ENCODE measurements around the gene MPP7.
A peak's percentile ranks its signal among the peaks of the same experiment; 100 is the strongest.
"Not testable (repeated sequence)": the region's sequence is repeated elsewhere in the genome, so short reads cannot be mapped to it uniquely, and the experiment has no call there.

The MPP7 gene

DNA sequence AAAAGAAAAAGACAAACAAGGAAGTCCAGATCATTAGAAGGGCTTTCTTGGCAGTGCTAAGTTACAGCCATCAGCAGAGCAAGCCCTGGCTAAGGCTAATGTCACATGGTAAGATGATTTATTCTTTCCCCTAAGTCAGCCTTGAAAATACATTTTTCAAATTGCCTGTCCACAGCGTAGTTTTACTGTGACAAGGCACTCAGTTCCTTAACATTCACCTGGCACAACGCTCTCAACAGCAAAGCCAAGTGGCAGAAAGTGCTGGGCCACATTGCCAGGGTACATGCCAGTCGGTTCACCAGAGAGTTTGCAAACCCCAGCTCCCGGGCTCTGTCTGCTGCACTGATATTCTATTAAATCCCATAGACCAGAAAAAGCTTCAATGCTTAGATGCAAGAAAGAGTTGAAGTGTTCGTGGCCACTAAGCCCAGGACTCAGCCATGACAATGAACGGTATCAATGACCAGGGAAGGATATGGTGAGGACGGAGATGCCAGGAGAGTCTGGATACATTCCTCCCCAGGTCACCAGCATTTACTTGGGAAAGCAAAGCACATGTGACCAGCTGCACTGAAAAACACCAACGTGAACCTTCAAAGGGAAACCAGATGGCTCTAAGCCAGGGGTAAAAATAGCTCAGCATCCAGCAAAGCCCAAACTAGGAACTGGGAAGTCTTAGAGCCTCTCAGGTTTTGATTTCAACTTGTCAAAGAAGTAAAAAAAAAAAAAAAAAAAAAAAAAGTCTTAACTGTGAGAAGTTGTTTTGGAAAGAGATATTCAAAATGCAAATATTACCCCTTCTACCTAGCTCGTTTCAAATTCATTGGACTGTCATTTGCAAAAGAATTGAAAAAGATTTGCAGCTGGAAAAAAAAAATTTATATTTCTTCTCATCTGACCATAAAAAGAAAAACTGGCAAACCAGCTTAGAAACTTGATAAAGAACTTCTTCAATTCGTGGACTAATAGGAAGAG, 23.9 kb upstream of the MPP7 start:
- Histone ChIP-seq H3K4me1 (ENCODE audit: control insufficient read depth in 5 of 5, insufficient read depth in 5 of 5, low read length in 5 of 5) (peaks cover 4 to 18% (median 17%) of the 10 kb centered on the region in 5 donors), H3K27ac (ENCODE audit: low read depth, low read length) (peak overlapping the region; percentile 56), H3K27me3 (ENCODE audit: control insufficient read depth in 5 of 5, insufficient read depth in 4 of 5, low read length in 5 of 5) (no peaks in the 10 kb centered on the region), H3K4me3 (ENCODE audit: low read depth in 1 of 5, low read length in 5 of 5) (peak overlapping the region; percentile 2 to 62 (median 20)), H3K36me3 (ENCODE audit: control insufficient read depth in 5 of 5, insufficient read depth in 5 of 5, low read length in 5 of 5) (no peaks in the 10 kb centered on the region), H3K9me3 (ENCODE audit: control insufficient read depth in 5 of 5, low read length in 5 of 5) (no peaks in the 10 kb centered on the region), H3K9ac (ENCODE audit: low read length in 5 of 5) (peak overlapping the region in 1 of 5 donors; percentile 52)

- H3K4me3 ChIP-seq (ENCODE audit: low read depth in 1 of 5, low read length in 5 of 5), result no peak overlapping the region
- no peaks in the 10 kb centered on the region for H3K36me3 ChIP-seq (ENCODE audit: control insufficient read depth in 5 of 5, insufficient read depth in 5 of 5, low read length in 5 of 5)
- H3K27ac ChIP-seq (ENCODE audit: low read depth, low read length), result no peak overlapping the region
- no peaks in the 10 kb centered on the region for H3K9me3 ChIP-seq (ENCODE audit: control insufficient read depth in 5 of 5, low read length in 5 of 5)
- H3K4me1 ChIP-seq (ENCODE audit: control insufficient read depth in 5 of 5, insufficient read depth in 5 of 5, low read length in 5 of 5), result peaks cover 0 to 8% (median 0%) of the 10 kb centered on the region in 5 donors
- peaks cover 0 to under 1% (median 0%) of the 10 kb centered on the region in 5 donors for H3K27me3 ChIP-seq (ENCODE audit: control insufficient read depth in 5 of 5, insufficient read depth in 4 of 5, low read length in 5 of 5)
- no peak overlapping the region for H3K9ac ChIP-seq (ENCODE audit: low read length in 5 of 5)
Measured at GRCh38 chr10:28320799-28321198, 17.9 kb upstream of the MPP7 start.

DNA sequence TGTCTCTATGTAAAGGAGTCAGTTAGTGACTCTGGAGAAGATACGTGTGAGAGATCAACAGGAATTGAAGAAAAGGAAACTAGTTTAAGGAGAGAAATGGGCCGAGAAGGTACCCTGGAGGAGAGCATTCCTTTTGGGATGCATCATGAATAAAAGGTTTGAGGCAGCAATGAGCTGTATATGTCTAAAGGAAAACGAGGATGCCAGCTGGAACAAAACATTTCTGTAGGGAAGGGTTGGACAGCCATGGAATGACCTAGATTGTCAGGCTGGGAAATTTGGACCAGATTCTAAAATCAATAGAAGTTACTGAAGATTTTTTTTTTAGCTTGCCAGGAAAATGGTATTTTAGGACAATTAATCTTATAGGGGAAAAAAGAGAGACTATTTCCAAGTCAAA, 17.2 kb upstream of the MPP7 start:
- Histone ChIP-seq H3K4me1 (ENCODE audit: control insufficient read depth in 5 of 5, insufficient read depth in 5 of 5, low read length in 5 of 5) (peaks cover 0 to 8% (median 0%) of the 10 kb centered on the region in 5 donors), H3K27me3 (ENCODE audit: control insufficient read depth in 5 of 5, insufficient read depth in 4 of 5, low read length in 5 of 5) (peaks cover 0 to 3% (median 0%) of the 10 kb centered on the region in 5 donors), H3K27ac (ENCODE audit: low read depth, low read length) (no peak overlapping the region), H3K9me3 (ENCODE audit: control insufficient read depth in 5 of 5, low read length in 5 of 5) (no peaks in the 10 kb centered on the region), H3K36me3 (ENCODE audit: control insufficient read depth in 5 of 5, insufficient read depth in 5 of 5, low read length in 5 of 5) (no peaks in the 10 kb centered on the region), H3K4me3 (ENCODE audit: low read depth in 1 of 5, low read length in 5 of 5) (no peak overlapping the region), H3K9ac (ENCODE audit: low read length in 5 of 5) (no peak overlapping the region)

DNA sequence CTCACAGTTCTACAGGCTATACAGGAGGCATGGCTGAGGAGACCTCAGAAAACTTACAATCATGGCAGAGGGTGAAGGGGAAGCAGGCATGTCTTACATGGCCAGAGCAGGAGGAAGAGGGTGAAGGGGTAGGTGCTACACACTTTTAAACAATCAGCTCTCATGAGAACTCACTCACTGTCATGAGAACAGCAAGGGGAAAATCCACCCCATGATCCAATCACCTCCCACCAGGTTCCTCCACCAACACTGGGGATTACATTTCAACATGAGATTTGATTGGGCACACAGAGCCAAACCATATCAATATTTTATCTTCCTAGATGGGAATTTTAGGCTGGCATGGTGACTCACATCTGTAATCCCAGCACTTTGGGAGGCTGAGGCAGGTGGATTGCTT, 16.2 kb upstream of the MPP7 start:
- not testable (repeated sequence) for H3K9ac ChIP-seq (ENCODE audit: low read length in 5 of 5); H3K4me3 ChIP-seq (ENCODE audit: low read depth in 1 of 5, low read length in 5 of 5); H3K36me3 ChIP-seq (ENCODE audit: control insufficient read depth in 5 of 5, insufficient read depth in 5 of 5, low read length in 5 of 5); H3K27me3 ChIP-seq (ENCODE audit: control insufficient read depth in 5 of 5, insufficient read depth in 4 of 5, low read length in 5 of 5); H3K27ac ChIP-seq (ENCODE audit: low read depth, low read length); H3K9me3 ChIP-seq (ENCODE audit: control insufficient read depth in 5 of 5, low read length in 5 of 5)
- H3K4me1 ChIP-seq (ENCODE audit: control insufficient read depth in 5 of 5, insufficient read depth in 5 of 5, low read length in 5 of 5), result peaks cover 0 to 16% (median 0%) of the 10 kb centered on the region in 5 donors

DNA sequence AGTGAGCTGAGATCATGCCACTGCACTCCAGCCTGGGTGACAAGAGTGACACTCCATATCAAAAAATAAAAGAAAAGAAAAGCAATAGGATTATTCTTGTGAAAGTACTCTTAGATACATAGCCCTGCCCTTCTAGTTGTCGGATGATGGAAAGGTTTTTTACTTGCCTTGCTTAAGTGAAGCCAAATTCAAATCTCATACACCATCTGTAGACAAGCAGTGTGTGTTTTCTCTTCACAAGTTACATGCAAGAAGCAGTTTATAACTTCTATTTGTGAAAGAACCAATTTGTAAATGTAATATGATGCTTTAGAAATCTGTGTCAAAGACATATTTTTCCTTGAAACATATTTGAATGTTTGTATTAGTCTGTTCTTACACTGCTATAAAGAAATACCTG, 15.8 kb upstream of the MPP7 start:
- Histone ChIP-seq H3K9ac (ENCODE audit: low read length in 5 of 5) (no peak overlapping the region), H3K9me3 (ENCODE audit: control insufficient read depth in 5 of 5, low read length in 5 of 5) (no peaks in the 10 kb centered on the region), H3K4me3 (ENCODE audit: low read depth in 1 of 5, low read length in 5 of 5) (no peak overlapping the region), H3K27ac (ENCODE audit: low read depth, low read length) (no peak overlapping the region), H3K27me3 (ENCODE audit: control insufficient read depth in 5 of 5, insufficient read depth in 4 of 5, low read length in 5 of 5) (peaks cover 0 to 3% (median 0%) of the 10 kb centered on the region in 5 donors), H3K4me1 (ENCODE audit: control insufficient read depth in 5 of 5, insufficient read depth in 5 of 5, low read length in 5 of 5) (peaks cover 0 to 16% (median 0%) of the 10 kb centered on the region in 5 donors), H3K36me3 (ENCODE audit: control insufficient read depth in 5 of 5, insufficient read depth in 5 of 5, low read length in 5 of 5) (no peaks in the 10 kb centered on the region)

- Histone ChIP-seq H3K27ac (ENCODE audit: low read depth, low read length) (no peak overlapping the region), H3K9me3 (ENCODE audit: control insufficient read depth in 5 of 5, low read length in 5 of 5) (no peaks in the 10 kb centered on the region), H3K27me3 (ENCODE audit: control insufficient read depth in 5 of 5, insufficient read depth in 4 of 5, low read length in 5 of 5) (peaks cover 0 to 3% (median 0%) of the 10 kb centered on the region in 5 donors), H3K36me3 (ENCODE audit: control insufficient read depth in 5 of 5, insufficient read depth in 5 of 5, low read length in 5 of 5) (no peaks in the 10 kb centered on the region), H3K9ac (ENCODE audit: low read length in 5 of 5) (no peak overlapping the region), H3K4me3 (ENCODE audit: low read depth in 1 of 5, low read length in 5 of 5) (no peak overlapping the region), H3K4me1 (ENCODE audit: control insufficient read depth in 5 of 5, insufficient read depth in 5 of 5, low read length in 5 of 5) (peaks cover 0 to 17% (median 0%) of the 10 kb centered on the region in 5 donors)
Measured at GRCh38 chr10:28317760-28318159, 14.9 kb upstream of the MPP7 start.

GRCh38 chr10:28316696-28317095, 13.8 kb upstream of the MPP7 start:
- no peak overlapping the region for H3K9ac ChIP-seq (ENCODE audit: low read length in 5 of 5)
- H3K27me3 ChIP-seq (ENCODE audit: control insufficient read depth in 5 of 5, insufficient read depth in 4 of 5, low read length in 5 of 5), result peaks cover 0 to 3% (median 0%) of the 10 kb centered on the region in 5 donors
- H3K36me3 ChIP-seq (ENCODE audit: control insufficient read depth in 5 of 5, insufficient read depth in 5 of 5, low read length in 5 of 5), result no peaks in the 10 kb centered on the region
- H3K4me3 ChIP-seq (ENCODE audit: low read depth in 1 of 5, low read length in 5 of 5), result no peak overlapping the region
- H3K27ac ChIP-seq (ENCODE audit: low read depth, low read length), result no peak overlapping the region
- peaks cover 0 to 21% (median 0%) of the 10 kb centered on the region in 5 donors for H3K4me1 ChIP-seq (ENCODE audit: control insufficient read depth in 5 of 5, insufficient read depth in 5 of 5, low read length in 5 of 5)
- peaks cover 0 to 2% (median 0%) of the 10 kb centered on the region in 5 donors for H3K9me3 ChIP-seq (ENCODE audit: control insufficient read depth in 5 of 5, low read length in 5 of 5)

DNA sequence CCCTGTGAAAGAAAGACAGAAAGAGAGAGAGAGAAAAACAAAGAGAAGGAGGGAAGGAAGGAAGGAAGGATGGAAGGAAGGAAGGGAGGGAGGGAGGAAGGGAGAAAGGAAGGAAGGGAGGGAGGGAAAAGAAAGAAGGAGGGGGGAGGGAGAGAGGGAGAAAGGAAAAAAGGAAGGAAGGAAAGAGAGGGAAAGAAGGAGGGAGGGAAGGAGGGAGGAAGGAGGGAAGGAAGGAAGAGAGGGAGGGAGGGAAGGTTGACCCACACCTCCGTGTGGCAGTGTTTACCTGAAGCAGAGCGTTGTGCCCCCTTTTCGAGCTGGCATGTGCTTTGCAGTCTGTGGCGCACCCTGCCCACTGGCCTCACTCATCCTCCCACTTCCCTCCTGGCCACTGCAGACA, 12.3 kb upstream of the MPP7 start:
- Histone ChIP-seq H3K4me1 (ENCODE audit: control insufficient read depth in 5 of 5, insufficient read depth in 5 of 5, low read length in 5 of 5) (peaks cover 0 to 21% (median 0%) of the 10 kb centered on the region in 5 donors), H3K27me3 (ENCODE audit: control insufficient read depth in 5 of 5, insufficient read depth in 4 of 5, low read length in 5 of 5) (peaks cover 0 to 3% (median 0%) of the 10 kb centered on the region in 5 donors), H3K36me3 (ENCODE audit: control insufficient read depth in 5 of 5, insufficient read depth in 5 of 5, low read length in 5 of 5) (no peaks in the 10 kb centered on the region), H3K9me3 (ENCODE audit: control insufficient read depth in 5 of 5, low read length in 5 of 5) (peaks cover 0 to 2% (median 0%) of the 10 kb centered on the region in 5 donors), H3K9ac (ENCODE audit: low read length in 5 of 5) (no peak overlapping the region), H3K27ac (ENCODE audit: low read depth, low read length) (no peak overlapping the region), H3K4me3 (ENCODE audit: low read depth in 1 of 5, low read length in 5 of 5) (no peak overlapping the region)

- no peak overlapping the region for H3K27ac ChIP-seq (ENCODE audit: low read depth, low read length)
- H3K9me3 ChIP-seq (ENCODE audit: control insufficient read depth in 5 of 5, low read length in 5 of 5), result peaks cover 0 to 2% (median 0%) of the 10 kb centered on the region in 5 donors
- H3K4me1 ChIP-seq (ENCODE audit: control insufficient read depth in 5 of 5, insufficient read depth in 5 of 5, low read length in 5 of 5), result peaks cover 0 to 21% (median 0%) of the 10 kb centered on the region in 5 donors
- no peak overlapping the region for H3K9ac ChIP-seq (ENCODE audit: low read length in 5 of 5)
- no peak overlapping the region for H3K4me3 ChIP-seq (ENCODE audit: low read depth in 1 of 5, low read length in 5 of 5)
- H3K27me3 ChIP-seq (ENCODE audit: control insufficient read depth in 5 of 5, insufficient read depth in 4 of 5, low read length in 5 of 5), result peaks cover 0 to 3% (median 0%) of the 10 kb centered on the region in 5 donors
- H3K36me3 ChIP-seq (ENCODE audit: control insufficient read depth in 5 of 5, insufficient read depth in 5 of 5, low read length in 5 of 5), result no peaks in the 10 kb centered on the region
Measured at GRCh38 chr10:28314211-28314610, 11.3 kb upstream of the MPP7 start.

GRCh38 chr10:28312572-28312971, 9.7 kb upstream of the MPP7 start:
- H3K4me1 ChIP-seq (ENCODE audit: control insufficient read depth in 5 of 5, insufficient read depth in 5 of 5, low read length in 5 of 5), result peaks cover 0 to 19% (median 0%) of the 10 kb centered on the region in 5 donors
- no peak overlapping the region for H3K4me3 ChIP-seq (ENCODE audit: low read depth in 1 of 5, low read length in 5 of 5)
- H3K27me3 ChIP-seq (ENCODE audit: control insufficient read depth in 5 of 5, insufficient read depth in 4 of 5, low read length in 5 of 5), result peaks cover 0 to 3% (median 0%) of the 10 kb centered on the region in 5 donors
- no peaks in the 10 kb centered on the region for H3K36me3 ChIP-seq (ENCODE audit: control insufficient read depth in 5 of 5, insufficient read depth in 5 of 5, low read length in 5 of 5)
- H3K9ac ChIP-seq (ENCODE audit: low read length in 5 of 5), result no peak overlapping the region
- H3K9me3 ChIP-seq (ENCODE audit: control insufficient read depth in 5 of 5, low read length in 5 of 5), result peaks cover 0 to 2% (median 0%) of the 10 kb centered on the region in 5 donors
- H3K27ac ChIP-seq (ENCODE audit: low read depth, low read length), result no peak overlapping the region

Data from subcutaneous abdominal adipose tissue (tissue), 5 donors.